Stimulated activated CD8-positive, alpha-beta memory T cell treated with anti-CD3 and anti-CD28 coated beads, Interleukin-12 subunit alpha, Interleukin-12 subunit beta, amount 100 ng/mL, for 24 hours (primary cell): Measurements from ENCODE around the gene ATF3.

Source experiments
- DNase-seq: peaks from one replicate; pipeline ENCODE4 v3.0.0-alpha.2; 2020; ENCODE audit errors: extremely low read depth

Gene ATF3

DNA sequence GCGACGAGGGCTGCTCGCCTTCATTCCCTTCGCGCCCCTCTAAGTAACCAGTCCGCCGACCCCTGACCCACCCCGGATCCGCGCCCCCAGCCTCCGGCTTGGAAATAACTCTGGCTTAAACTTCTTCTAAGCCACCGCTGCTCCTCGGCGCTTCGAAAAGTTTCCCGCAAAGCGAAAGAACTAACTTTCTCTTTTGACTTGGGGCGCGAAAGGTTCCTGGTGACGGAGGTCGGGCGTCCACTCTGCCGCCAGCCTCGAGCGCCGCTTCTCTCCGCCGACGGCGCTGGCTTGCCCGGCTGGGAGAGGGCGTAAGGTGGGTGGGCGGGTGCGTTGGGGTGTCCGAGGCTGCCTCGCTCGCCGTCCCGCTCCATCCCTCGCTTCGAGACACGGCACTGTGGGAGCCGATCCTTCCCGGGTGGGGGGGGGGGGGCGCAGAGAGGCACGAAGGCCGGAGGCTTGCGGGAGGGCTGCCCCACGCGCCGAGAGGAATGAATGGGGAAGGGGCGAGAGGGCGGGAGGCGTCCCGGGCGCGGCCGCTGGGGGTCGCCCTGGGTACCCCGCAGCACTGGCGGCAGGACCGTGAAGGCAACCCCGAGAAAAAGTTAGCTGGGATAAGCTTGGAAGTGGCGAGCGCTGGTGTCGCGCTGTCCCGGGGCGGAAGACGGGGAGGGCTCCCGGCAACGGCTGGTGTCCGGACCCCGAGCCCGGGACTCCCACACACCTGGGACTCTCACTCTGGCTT is 569 bp downstream of the ATF3 start:
- no peak for DNase-seq

DNA sequence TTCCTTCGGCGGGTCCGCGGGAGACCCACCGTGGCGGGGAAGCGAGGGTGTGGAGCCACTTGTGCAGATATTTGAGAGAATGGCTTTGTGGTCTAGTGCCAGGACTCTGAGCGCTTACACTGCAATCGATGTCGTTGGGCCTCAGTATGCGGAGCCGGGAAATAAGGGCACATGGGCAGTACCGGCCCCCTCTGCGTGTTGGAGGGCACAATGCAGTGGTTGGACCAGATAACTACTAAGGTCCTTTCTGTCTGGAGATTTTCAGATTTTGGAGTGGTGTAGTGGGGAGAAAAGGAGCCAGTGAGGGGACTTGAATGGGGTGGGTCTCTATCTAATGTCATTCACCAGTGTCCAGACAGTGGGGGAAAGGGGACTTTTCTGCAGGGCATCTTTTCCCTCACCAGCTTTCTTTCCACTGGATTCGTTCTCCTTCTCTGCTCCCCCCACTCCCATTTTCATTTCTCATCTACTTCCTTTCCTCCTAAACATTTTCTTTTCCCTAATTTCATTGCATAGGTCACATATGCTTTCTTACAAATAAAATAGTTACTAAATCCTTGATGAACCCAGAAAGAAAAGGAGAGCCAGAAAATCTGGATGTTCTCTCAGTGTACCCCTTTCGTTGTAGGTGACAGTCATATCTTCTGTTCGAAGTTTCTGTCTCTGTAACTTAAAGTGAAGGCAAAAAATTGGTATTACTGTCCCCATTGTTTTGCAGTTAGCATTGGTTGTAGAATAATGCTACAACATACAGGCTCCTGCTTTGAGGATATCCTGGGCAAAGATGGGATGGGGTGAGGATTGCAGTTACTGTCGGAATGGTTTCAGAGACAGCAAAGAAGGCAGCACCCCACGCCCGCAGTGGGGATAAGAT is 1.4 kb downstream of the ATF3 start:
- DNase-seq = no peak

DNA sequence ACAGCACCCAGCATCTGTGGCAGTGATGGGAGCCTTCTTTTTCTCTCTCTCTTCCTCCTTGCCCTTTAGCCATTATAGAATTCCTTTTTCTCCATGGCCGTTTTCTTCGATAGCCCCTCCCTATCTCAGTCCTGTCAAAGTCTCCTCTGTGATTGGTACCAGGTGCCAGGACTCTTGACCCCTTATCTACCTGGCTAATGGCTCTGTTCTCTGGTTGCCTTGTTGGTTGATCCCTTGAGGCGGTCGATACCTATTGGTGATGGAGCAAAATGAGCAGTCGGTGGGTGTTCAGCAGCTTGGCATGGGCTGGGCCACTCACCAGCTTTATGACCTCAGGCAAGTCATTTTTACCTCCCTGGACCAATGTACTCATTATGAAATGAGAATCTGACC is 2.0 kb downstream of the ATF3 start:
- DNase-seq = no peak

GRCh38 chr1:212611000-212611948 is 2.7 kb downstream of the ATF3 start:
- no peak for DNase-seq

GRCh38 chr1:212612041-212612961 is 3.7 kb downstream of the ATF3 start:
- DNase-seq = no peak

DNA sequence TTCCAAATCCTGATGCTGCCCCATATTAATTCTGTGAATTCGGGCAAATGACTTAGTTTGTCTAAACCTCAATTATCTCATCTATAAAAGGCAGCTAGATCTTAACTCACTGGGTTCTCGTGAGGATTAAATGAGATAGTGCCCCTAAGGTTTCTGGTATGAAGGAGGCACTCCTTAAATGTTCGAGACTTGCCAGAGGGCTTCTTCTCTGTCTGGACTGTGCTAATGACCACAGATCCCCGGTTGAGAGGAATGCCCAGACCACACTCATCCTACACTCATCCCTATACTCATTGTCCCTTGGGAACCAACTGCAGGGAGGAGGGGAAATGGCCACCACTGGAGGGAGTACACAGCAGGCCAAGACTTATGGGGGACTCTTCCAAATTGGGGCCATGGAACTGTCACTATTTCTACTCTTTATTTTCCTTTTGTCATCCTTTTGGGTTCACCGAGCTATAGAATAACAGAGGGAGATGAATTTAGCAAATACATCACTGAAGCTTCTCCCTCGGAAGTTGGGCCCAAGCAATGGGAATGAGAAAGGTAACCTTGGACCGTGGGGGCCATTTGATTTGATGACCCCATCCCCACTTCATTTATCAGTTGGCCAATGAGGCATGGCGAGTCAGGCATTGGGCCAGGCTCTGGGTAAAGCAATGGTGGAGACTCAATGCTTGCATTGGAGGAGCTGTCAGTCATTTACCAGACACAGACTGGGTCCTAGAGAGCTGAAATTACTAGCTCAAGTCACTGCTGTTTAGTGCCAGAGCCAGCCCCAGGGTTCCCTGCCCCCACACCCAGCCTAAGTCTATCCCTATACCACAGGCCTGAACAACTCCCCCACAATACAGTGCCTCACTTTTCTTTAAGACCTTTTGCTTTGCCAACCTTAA is 5.1 kb downstream of the ATF3 start:
- no peak for DNase-seq

DNA sequence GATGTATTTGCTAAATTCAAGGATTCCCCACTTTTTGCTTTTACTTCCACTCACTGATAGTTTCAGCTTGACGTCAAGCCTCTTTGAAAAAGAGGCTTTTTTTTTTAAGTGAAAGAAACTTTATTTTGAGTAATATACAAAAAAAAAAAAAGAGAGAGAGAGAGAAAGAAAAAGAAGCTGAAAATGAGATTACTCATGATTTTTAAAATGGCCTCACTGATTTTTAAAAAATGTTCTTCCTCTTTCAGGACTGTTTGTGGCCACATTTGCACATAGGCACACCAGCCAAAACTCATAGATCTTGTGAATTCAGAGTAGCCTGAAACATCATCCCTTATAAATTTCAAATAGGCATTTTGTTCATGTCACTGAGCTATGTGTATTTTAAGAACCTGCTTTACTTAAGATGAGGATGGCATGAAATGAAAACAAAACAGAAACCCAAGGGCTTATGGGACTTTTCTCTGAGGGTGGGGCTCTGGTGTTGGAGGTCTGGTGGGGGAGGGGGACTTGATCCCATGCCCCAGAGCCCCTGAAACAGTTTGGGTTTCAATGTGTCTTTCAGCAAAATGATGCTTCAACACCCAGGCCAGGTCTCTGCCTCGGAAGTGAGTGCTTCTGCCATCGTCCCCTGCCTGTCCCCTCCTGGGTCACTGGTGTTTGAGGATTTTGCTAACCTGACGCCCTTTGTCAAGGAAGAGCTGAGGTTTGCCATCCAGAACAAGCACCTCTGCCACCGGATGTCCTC is 6.1 kb downstream of the ATF3 start:
- DNase-seq = no peak

- DNase-seq = no peak
These were observed 6.6 kb downstream of the ATF3 start for GRCh38 chr1:212615201-212615470.

- DNase-seq = no peak
These were observed 10.1 kb downstream of the ATF3 start for GRCh38 chr1:212618466-212619210.

GRCh38 chr1:212620293-212620692 is 11.7 kb downstream of the ATF3 start:
- DNase-seq = no peak

DNA sequence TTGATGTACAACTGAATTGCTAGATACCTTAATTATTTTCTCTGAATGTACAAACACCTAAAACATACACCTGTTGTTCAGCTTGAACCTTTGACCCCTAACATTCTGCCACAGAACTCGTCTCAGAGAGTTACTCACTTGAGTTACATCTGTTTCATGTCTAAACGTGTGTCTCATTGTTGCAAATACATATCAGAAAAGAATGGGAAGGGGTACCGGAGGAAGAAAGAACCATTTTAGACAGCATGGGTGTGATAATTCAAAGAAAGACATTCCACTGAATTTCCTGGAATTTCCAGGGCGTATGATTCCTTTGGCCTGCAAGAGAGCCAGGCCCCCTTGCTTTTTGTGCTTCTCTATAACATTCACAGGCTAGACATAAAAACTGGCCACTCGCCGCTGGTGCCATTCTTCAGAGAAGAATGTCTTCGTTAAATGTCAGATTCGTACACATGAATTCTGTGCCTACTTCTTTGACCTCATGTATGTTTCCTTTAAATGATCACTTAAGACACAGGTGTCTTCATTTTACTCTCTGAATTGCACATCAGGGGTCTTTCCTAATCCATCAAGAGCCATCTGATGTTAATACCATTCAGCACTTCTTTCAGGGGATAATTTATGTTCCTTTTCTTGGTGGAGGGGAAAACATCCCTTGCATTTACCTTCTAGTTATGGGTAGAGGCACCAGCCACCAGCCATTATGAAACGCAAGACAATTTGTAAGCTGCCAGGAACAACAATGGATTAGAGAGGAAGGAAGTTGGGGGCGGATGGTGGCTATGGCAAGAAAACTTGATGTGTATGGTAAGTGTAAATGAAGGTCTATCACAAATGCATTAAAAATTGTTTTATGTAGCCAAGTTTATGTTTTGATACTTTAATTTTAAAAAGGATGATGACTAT is 12.7 kb downstream of the ATF3 start:
- no peak for DNase-seq

DNA sequence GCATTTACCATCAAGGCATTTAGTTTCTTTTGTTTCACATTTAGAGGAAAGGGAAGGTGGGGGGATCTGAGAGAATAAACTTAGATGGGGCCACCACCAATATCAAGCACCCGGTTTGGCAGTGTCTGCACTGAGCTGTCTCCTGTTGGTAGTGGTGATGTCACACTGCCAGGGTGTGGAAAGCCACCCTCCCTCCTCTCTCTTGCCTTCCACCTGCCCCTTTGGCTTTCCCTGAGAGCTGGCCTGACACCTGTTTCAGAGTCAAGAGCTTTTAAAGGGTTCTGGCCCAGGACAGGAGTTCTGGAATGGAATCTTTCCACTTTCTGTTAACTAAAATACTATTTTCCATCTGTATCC is 13.4 kb downstream of the ATF3 start:
- DNase-seq = no peak

GRCh38 chr1:212622467-212622866 is 13.9 kb downstream of the ATF3 start:
- DNase-seq = no peak

DNA sequence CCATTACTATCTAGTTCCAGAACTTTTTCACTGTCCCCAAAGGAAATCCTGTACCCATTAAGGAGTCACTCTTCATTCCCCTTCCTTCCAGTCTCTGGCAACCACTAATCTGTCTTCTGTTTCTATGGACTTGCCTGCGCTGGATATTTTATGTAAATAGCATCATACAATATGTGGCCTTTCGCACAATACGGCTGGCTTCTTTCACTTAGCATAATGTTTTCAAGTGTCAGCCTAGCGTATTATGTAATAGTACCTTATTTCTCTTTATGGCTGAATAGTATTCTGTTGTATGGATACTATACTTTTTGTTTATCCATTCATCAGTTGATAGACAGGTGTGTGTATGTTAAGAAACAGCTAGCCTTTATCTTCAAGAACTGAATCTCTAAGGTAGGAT is 14.3 kb downstream of the ATF3 start:
- no peak for DNase-seq

DNA sequence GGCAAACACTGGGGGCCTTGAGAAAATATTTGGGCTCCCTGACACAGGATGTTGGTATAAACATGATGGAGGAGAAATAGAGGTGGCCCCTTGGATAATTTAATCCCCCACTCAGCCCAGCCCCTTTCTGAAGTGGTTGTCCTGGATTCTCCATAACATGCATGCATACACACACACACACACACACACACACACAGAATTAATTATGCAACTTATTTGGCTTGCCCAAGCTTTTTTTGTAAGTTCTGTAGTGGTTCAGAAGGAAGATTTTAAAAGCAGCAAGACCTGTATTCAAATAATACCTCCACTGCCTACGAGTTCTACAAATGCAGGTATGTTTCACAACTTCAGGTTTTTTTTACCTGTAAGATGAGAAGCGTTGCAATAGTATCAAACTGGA is 15.0 kb downstream of the ATF3 start:
- no peak for DNase-seq

DNA sequence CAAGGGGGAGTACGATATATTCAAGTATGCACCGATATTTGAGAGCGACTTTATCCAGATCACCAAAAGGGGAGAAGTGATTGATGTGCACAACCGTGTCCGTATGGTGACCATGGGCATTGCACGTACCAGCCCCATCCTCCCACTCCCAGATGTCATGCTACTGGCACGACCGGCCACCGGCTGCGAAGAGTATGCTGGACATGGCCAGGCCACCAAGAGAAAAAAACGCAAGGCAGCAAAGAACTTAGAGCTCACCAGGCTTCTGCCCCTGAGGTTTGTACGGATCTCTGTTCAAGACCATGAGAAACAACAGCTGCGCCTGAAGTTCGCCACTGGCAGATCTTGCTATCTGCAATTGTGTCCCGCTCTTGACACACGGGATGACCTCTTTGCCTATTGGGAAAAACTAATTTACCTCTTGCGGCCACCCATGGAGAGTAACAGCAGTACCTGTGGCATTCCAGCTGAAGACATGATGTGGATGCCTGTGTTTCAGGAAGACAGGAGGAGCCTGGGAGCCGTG is 16.5 kb downstream of the ATF3 start:
- DNase-seq = no peak

GRCh38 chr1:212625781-212626450 is 17.4 kb downstream of the ATF3 start:
- no peak for DNase-seq
